Hepatocyte (in vitro differentiated cells): ENCODE results near the gene C9orf50.

ENCODE experiments used
- CTCF ChIP-seq: fragments of 200-600 bp; sonication (generic); IDR thresholded peaks from 2 replicates; pipeline ENCODE4 v1.5.1; 2016; ENCODE audit warnings: antibody characterized with exemption, mild to moderate bottlenecking; ENCODE audit not compliant: poor library complexity
- EZH2 ChIP-seq: fragments of 200-600 bp; sonication (generic); IDR thresholded peaks from 2 replicates; pipeline ENCODE4 v1.6.1; 2016; ENCODE audit warnings: antibody characterized with exemption, mild to moderate bottlenecking, borderline replicate concordance
- EZH2phosphoT487 ChIP-seq: fragments of 200-600 bp; sonication (generic); IDR thresholded peaks from one replicate; pipeline ENCODE4 v1.6.1; 2018; ENCODE audit warnings: antibody characterized with exemption, mild to moderate bottlenecking, low read depth, moderate library complexity; ENCODE audit not compliant: unreplicated experiment, severe bottlenecking

GRCh38 chr9:129619787-129620668 is 873 bp downstream of the C9orf50 start:
- peak; percentile 36 for TF ChIP-seq CTCF
- no peak for TF ChIP-seq EZH2phosphoT487
- no peak for TF ChIP-seq EZH2
